HepG2 (cell line): Measurements from ENCODE around the gene MBTD1. TPM values are rescaled to one million over a fixed set of nuclear protein-coding genes. Genes with fewer than 3 reads are reported as not detected.

Source experiments
- CEBPZ ChIP-seq: IDR thresholded peaks from 2 replicates; pipeline ENCODE4 v1.6.1; 2012; ENCODE audit warnings: low read length, improper control_type of control experiment
- DNMT1 ChIP-seq: sonication (generic); formaldehyde crosslinking; IDR thresholded peaks from 2 replicates; pipeline ENCODE4 v1.5.1; 2020; ENCODE audit warnings: mild to moderate bottlenecking, missing genetic modification reagents
- FUBP1 ChIP-seq: sonication (generic); formaldehyde crosslinking; IDR thresholded peaks from 2 replicates; pipeline ENCODE4 v1.5.1; 2020; ENCODE audit warnings: missing genetic modification reagents, mild to moderate bottlenecking, borderline replicate concordance
- ISX ChIP-seq: sonication (generic); formaldehyde crosslinking; conservative IDR thresholded peaks from 2 replicates; pipeline ENCODE4 v1.5.0; 2020; ENCODE audit warnings: missing genetic modification reagents
- TBX2 ChIP-seq: sonication (generic); formaldehyde crosslinking; IDR thresholded peaks from 2 replicates; pipeline ENCODE4 v1.5.0; 2020; ENCODE audit warnings: missing genetic modification reagents, mild to moderate bottlenecking, borderline replicate concordance
- TBX3 ChIP-seq: fragments of 450-650 bp; IDR thresholded peaks from 2 replicates; pipeline ENCODE4 v1.6.1; 2017; ENCODE audit warnings: antibody characterized with exemption, mild to moderate bottlenecking, inconsistent platforms, borderline replicate concordance
- ZNF18 ChIP-seq: sonication (generic); formaldehyde crosslinking; IDR thresholded peaks from 2 replicates; pipeline ENCODE4 v1.8.0; 2022; ENCODE audit warnings: mild to moderate bottlenecking, missing genetic modification reagents; ENCODE audit not compliant: insufficient replicate concordance
- polyA plus RNA-seq, 8 experiments: library from polyadenylated mRNA; depleted of rRNA in 3 of 8; stranded (reverse) in 7 of 8; unstranded in 1 of 8; fragments of >200 nt; fragmentation: Illumina TruSeq in 4 of 8; extraction: Trizol in 4 of 8; gene quantifications; 2 replicates each; pipeline versions ENCODE4 v1.2.1 to v1.2.3, GENCODE V29; 2011 to 2016; ENCODE audit warnings: low read depth in 4 of 8, missing spikeins in 1 of 8, mixed read lengths in 1 of 8; ENCODE audit not compliant: insufficient read depth in 1 of 8
- total RNA-seq, 5 experiments: library from RNA; depleted of rRNA; stranded (reverse); fragments of >200 nt; fragmentation: Illumina TruSeq; extraction: Trizol; gene quantifications; 2 replicates each; pipeline ENCODE4 v1.2.3, GENCODE V29; 2016; ENCODE audit warnings: low read depth in 1 of 5

The MBTD1 gene
- total and polyA plus RNA-seq, 2 of the 13 experiments (the other 11 are each of a cell fraction or from before 2014, with no cell fraction given) = 20.9 TPM

- TF ChIP-seq CEBPZ (no peak), TBX2 (CRISPR knock-in tag) (0 out of 2 replicates have a peak, but pooled peaks have one; percentile 11), ZNF18 (CRISPR knock-in tag) (peak; percentile 84), TBX3 (peak; percentile 52; the same call in 1 of the 2 replicates), FUBP1 (CRISPR knock-in tag) (no peak), DNMT1 (no peak), ISX (CRISPR knock-in tag) (no peak)
- TF ChIP-seq, all 625 proteins: peak for 86
These were observed 94.1 kb downstream of the MBTD1 start (continued) for GRCh38 chr17:51165680-51166197.
